H9 (cell line): ENCODE measurements around the gene RABGAP1L. TPM values are rescaled to one million over a fixed set of nuclear protein-coding genes. Genes with fewer than 3 reads are reported as not detected.

ENCODE experiments used
- DNase-seq: peaks from one replicate; pipeline ENCODE4 v3.0.0-alpha.2; 2017
- H2AFZ ChIP-seq: one replicate; pipeline ENCODE4 v1.6.1; 2013; ENCODE audit warnings: mild to moderate bottlenecking, low read length, control low read depth, moderate library complexity
- H2AK5ac ChIP-seq: 2 replicates; pipeline ENCODE4 v1.6.1; 2013; ENCODE audit warnings: low read length, control low read depth, mixed read lengths; ENCODE audit not compliant: insufficient read length
- H2BK120ac ChIP-seq: one replicate; pipeline ENCODE4 v1.6.1; 2013; ENCODE audit warnings: low read depth, mild to moderate bottlenecking, low read length, control low read depth, inconsistent platforms; ENCODE audit not compliant: poor library complexity, severe bottlenecking
- H2BK12ac ChIP-seq: 2 replicates; pipeline ENCODE4 v1.6.1; 2013; ENCODE audit warnings: low read length, control low read depth, mixed read lengths, low read depth; ENCODE audit not compliant: insufficient read length
- H2BK15ac ChIP-seq: 2 replicates; pipeline ENCODE4 v1.6.1; 2013; ENCODE audit warnings: low read depth, low read length, control low read depth
- H2BK20ac ChIP-seq: one replicate; pipeline ENCODE4 v1.6.1; 2013; ENCODE audit warnings: low read depth, mild to moderate bottlenecking, low read length, control low read depth, inconsistent platforms; ENCODE audit not compliant: poor library complexity, severe bottlenecking
- H2BK5ac ChIP-seq: 2 replicates; pipeline ENCODE4 v1.6.1; 2013; ENCODE audit warnings: low read length, control low read depth, mixed read lengths; ENCODE audit not compliant: insufficient read length
- H3K14ac ChIP-seq: 2 replicates; pipeline ENCODE4 v1.6.1; 2013; ENCODE audit warnings: low read length, control low read depth; ENCODE audit not compliant: insufficient read depth
- H3K18ac ChIP-seq: 2 replicates; pipeline ENCODE4 v1.6.1; 2013; ENCODE audit warnings: low read depth, mild to moderate bottlenecking, mixed read lengths, low read length, control low read depth; ENCODE audit not compliant: insufficient read length
- H3K23ac ChIP-seq: 2 replicates; pipeline ENCODE4 v1.6.1; 2013; ENCODE audit warnings: low read length, control low read depth, mixed read lengths, low read depth; ENCODE audit not compliant: insufficient read length
- H3K23me2 ChIP-seq: 2 replicates; pipeline ENCODE4 v1.6.1; 2013; ENCODE audit warnings: low read depth, mild to moderate bottlenecking, mixed read lengths, low read length, control low read depth; ENCODE audit not compliant: insufficient read length, poor library complexity, severe bottlenecking
- H3K27ac ChIP-seq: 2 replicates; pipeline ENCODE4 v1.5.1; 2013; ENCODE audit warnings: low read length, control low read depth, mixed read lengths, low read depth; ENCODE audit not compliant: insufficient read length
- H3K27me3 ChIP-seq: 2 replicates; pipeline ENCODE4 v1.6.1; 2013; ENCODE audit warnings: low read length, control low read depth, inconsistent platforms; ENCODE audit not compliant: insufficient read depth
- H3K4ac ChIP-seq: 2 replicates; pipeline ENCODE4 v1.6.1; 2013; ENCODE audit warnings: low read depth, mild to moderate bottlenecking, control low read depth, inconsistent platforms, low read length, moderate library complexity
- H3K4me1 ChIP-seq: 2 replicates; pipeline ENCODE4 v1.6.1; 2013; ENCODE audit warnings: low read length, control low read depth, inconsistent platforms; ENCODE audit not compliant: insufficient read depth
- H3K4me2 ChIP-seq: 2 replicates; pipeline ENCODE4 v1.6.1; 2013; ENCODE audit warnings: low read length, control low read depth, mixed read lengths; ENCODE audit not compliant: insufficient read length, insufficient read depth
- H3K56ac ChIP-seq: 2 replicates; pipeline ENCODE4 v1.6.1; 2013; ENCODE audit warnings: low read depth, mild to moderate bottlenecking, mixed read lengths, low read length, control low read depth; ENCODE audit not compliant: insufficient read length
- H3K79me1 ChIP-seq: 2 replicates; pipeline ENCODE4 v1.6.1; 2013; ENCODE audit warnings: low read depth, mild to moderate bottlenecking, moderate library complexity, low read length, control low read depth, inconsistent platforms; ENCODE audit not compliant: insufficient read depth, poor library complexity, severe bottlenecking
- H3K79me2 ChIP-seq: 2 replicates; pipeline ENCODE4 v1.6.1; 2013; ENCODE audit warnings: low read length, control low read depth, inconsistent platforms; ENCODE audit not compliant: insufficient read depth
- H3K9ac ChIP-seq: 2 replicates; pipeline ENCODE4 v1.6.1; 2013; ENCODE audit warnings: low read length, control low read depth, mixed read lengths; ENCODE audit not compliant: insufficient read length; ENCODE audit errors: extremely low read depth
- H3K9me3 ChIP-seq: one replicate; pipeline ENCODE4 v1.6.1; 2013; ENCODE audit warnings: low read depth, low read length, inconsistent platforms; ENCODE audit not compliant: control insufficient read depth
- H3T11ph ChIP-seq: one replicate; pipeline ENCODE4 v1.6.1; 2013; ENCODE audit warnings: mild to moderate bottlenecking, low read length, control low read depth, inconsistent platforms
- H4K20me1 ChIP-seq: one replicate; pipeline ENCODE4 v1.6.1; 2013; ENCODE audit not compliant: control insufficient read depth, insufficient read length, insufficient read depth
- H4K5ac ChIP-seq: 2 replicates; pipeline ENCODE4 v1.6.1; 2013; ENCODE audit warnings: low read depth, mild to moderate bottlenecking, mixed read lengths, low read length, control low read depth; ENCODE audit not compliant: insufficient read length
- H4K8ac ChIP-seq: replicated peaks from 2 replicates; pipeline ENCODE4 v1.6.1; 2013; ENCODE audit warnings: low read length, control low read depth, mixed read lengths, low read depth; ENCODE audit not compliant: insufficient read length
- H4K91ac ChIP-seq: 2 replicates; pipeline ENCODE4 v1.6.1; 2013; ENCODE audit warnings: low read depth, mild to moderate bottlenecking, moderate library complexity, mixed read lengths, low read length, control low read depth; ENCODE audit not compliant: insufficient read length
- H3K27ac Mint-ChIP-seq, 3 experiments: 2 replicates in 2 of 3; 3 replicates in 1 of 3; pipeline ENCODE4 v1.8.0; 2020 to 2021; ENCODE audit warnings: mixed read lengths in 3 of 3, mild to moderate bottlenecking in 1 of 3, moderate library complexity in 1 of 3
- H3K27me3 Mint-ChIP-seq: 2 replicates; pipeline ENCODE4 v1.8.0; 2021; ENCODE audit warnings: low read depth, mild to moderate bottlenecking, moderate library complexity, mixed read lengths
- H3K36me3 Mint-ChIP-seq, 3 experiments: 2 replicates in 2 of 3; 3 replicates in 1 of 3; pipeline ENCODE4 v1.8.0; 2020 to 2021; ENCODE audit warnings: low read depth in 3 of 3, mixed read lengths in 3 of 3; ENCODE audit not compliant: insufficient read depth in 1 of 3
- H3K4me1 Mint-ChIP-seq, 2 experiments: 2 replicates each; pipeline ENCODE4 v1.8.0; 2020; ENCODE audit warnings: mixed read lengths in 2 of 2
- H3K4me3 Mint-ChIP-seq, 2 experiments: 2 replicates in 1 of 2; 3 replicates in 1 of 2; pipeline ENCODE4 v1.8.0; 2020 to 2021; ENCODE audit warnings: mild to moderate bottlenecking in 2 of 2, mixed read lengths in 2 of 2, moderate library complexity in 1 of 2
- H3K9me3 Mint-ChIP-seq, 2 experiments: 2 replicates in 1 of 2; 3 replicates in 1 of 2; pipeline ENCODE4 v1.8.0; 2020; ENCODE audit warnings: mild to moderate bottlenecking in 2 of 2, mixed read lengths in 2 of 2, moderate library complexity in 1 of 2
- CTCF ChIP-seq: fragments of 200-600 bp; sonication (generic); conservative IDR thresholded peaks from 3 replicates; pipeline ENCODE4 v1.8.0; 2021; ENCODE audit warnings: antibody characterized with exemption, mild to moderate bottlenecking
- WGBS: extraction: QIAGEN DNeasy Blood & Tissue Kit; methylation state at CpG from one replicate; pipeline ENCODE4 v1.1.7; 2013; ENCODE audit warnings: missing lambda C conversion rate, low lambda C conversion rate, mixed read lengths; ENCODE audit not compliant: insufficient read length; ENCODE audit errors: extremely low coverage; 5-methylcytosine and 5-hydroxymethylcytosine counted together
- total RNA-seq: library from RNA; stranded (reverse); gene quantifications from 2 replicates; pipeline ENCODE4 v1.2.1, GENCODE V29; 2021

Gene RABGAP1L
- total RNA-seq, 1 experiment from 2014 or later, result 147 TPM

GRCh38 chr1:174676856-174677255 lies 517.5 kb downstream of the RABGAP1L start:
- Mint-ChIP-seq H3K9me3 (no peaks in the 10 kb centered on the region), H3K27me3 (no peaks in the 10 kb centered on the region), H3K36me3 (no peaks in the 10 kb centered on the region), H3K27ac (peak overlapping the region in 1 of 3 experiments; percentile 60; a peak in 2 of 7 replicates), H3K4me3 (no peak overlapping the region), H3K4me1 (peaks cover 8% of the 10 kb centered on the region in 2 experiments; a peak in 3 of 4 replicates)
- no peak overlapping the region for H3K9ac ChIP-seq
- no peak overlapping the region for H2AK5ac ChIP-seq
- no peaks in the 10 kb centered on the region for H3K27me3 ChIP-seq
- H4K5ac ChIP-seq, result no peak overlapping the region
- H3K79me2 ChIP-seq, result no peaks in the 10 kb centered on the region
- H4K8ac ChIP-seq, result no peak overlapping the region
- H3K4me2 ChIP-seq, result no peak overlapping the region
- no peaks in the 10 kb centered on the region; the same call in 1 of the 2 replicates for H3K4me1 ChIP-seq
- DNase-seq, result no peak
- WGBS, result no CpG with 5 or more reads among the region's 3 CpGs
- H3K23ac ChIP-seq, result no peak overlapping the region
- no peak overlapping the region for H2BK15ac ChIP-seq
- H2BK20ac ChIP-seq, result no peak overlapping the region
- H3K9me3 ChIP-seq, result no peaks in the 10 kb centered on the region
- H3T11ph ChIP-seq, result no peak overlapping the region
- H2BK5ac ChIP-seq, result no peak overlapping the region
- no peak overlapping the region for H4K91ac ChIP-seq
- no peak overlapping the region for H3K27ac ChIP-seq
- no peak overlapping the region for H2BK12ac ChIP-seq
- H2AFZ ChIP-seq, result no peak overlapping the region
- H2BK120ac ChIP-seq, result no peak overlapping the region
- no peaks in the 10 kb centered on the region for H4K20me1 ChIP-seq
- H3K56ac ChIP-seq, result no peak overlapping the region
- no peaks in the 10 kb centered on the region for H3K23me2 ChIP-seq
- no peak overlapping the region for H3K4ac ChIP-seq
- no peak for TF ChIP-seq CTCF
- no peak overlapping the region for H3K14ac ChIP-seq
- no peaks in the 10 kb centered on the region for H3K79me1 ChIP-seq
- no peak overlapping the region for H3K18ac ChIP-seq
